NCI-H69 (cell line): Measurements from ENCODE around the gene QRFPR.
"Not testable (repeated sequence)": the region's sequence is repeated elsewhere in the genome, so short reads cannot be mapped to it uniquely, and the experiment has no call there.

ENCODE experiments used
- DNase-seq: peaks from one replicate; lab custom pipeline; 2025; lab: John Stamatoyannopoulos, UW

Gene QRFPR

GRCh38 chr4:121380776-121381462, at the start of gene QRFPR:
Gene QRFPR, minus strand, starts transcription at chr4:121381018. Its CDS starts 371 bp downstream, at chr4:121380647.
- DNase-seq, result peak; percentile 86

GRCh38 chr4:121428721-121429120, 47.9 kb upstream of the QRFPR start:
- no peak for DNase-seq

GRCh38 chr4:121421594-121421993, 40.8 kb upstream of the QRFPR start:
- DNase-seq, result peak; percentile 45

GRCh38 chr4:121411151-121411744, 30.4 kb upstream of the QRFPR start:
- peak; percentile 52 for DNase-seq

- not testable (repeated sequence) for DNase-seq
These were observed 27.7 kb upstream of the QRFPR start for GRCh38 chr4:121408567-121408966.

GRCh38 chr4:121400632-121401031, 19.8 kb upstream of the QRFPR start:
- DNase-seq, result peak; percentile 27

GRCh38 chr4:121397941-121398601, 17.3 kb upstream of the QRFPR start:
- peak; percentile 22 for DNase-seq

GRCh38 chr4:121397434-121397833, 16.6 kb upstream of the QRFPR start:
- DNase-seq, result no peak

- no peak for DNase-seq
These were observed 11.7 kb upstream of the QRFPR start for GRCh38 chr4:121392426-121393086.

GRCh38 chr4:121390335-121390734, 9.5 kb upstream of the QRFPR start:
- peak; percentile 82 for DNase-seq

- peak; percentile 15 for DNase-seq
These were observed 1.5 kb downstream of the QRFPR start for GRCh38 chr4:121379276-121379675.

- peak; percentile 12 for DNase-seq
These were observed 3.7 kb downstream of the QRFPR start for GRCh38 chr4:121377076-121377475.

- no peak for DNase-seq
These were observed 4.3 kb downstream of the QRFPR start for GRCh38 chr4:121376556-121376955.

- no peak for DNase-seq
These were observed 4.7 kb downstream of the QRFPR start for GRCh38 chr4:121376097-121376496.

GRCh38 chr4:121375262-121375661, 5.6 kb downstream of the QRFPR start:
- DNase-seq, result no peak

GRCh38 chr4:121373841-121374240, 7.0 kb downstream of the QRFPR start:
- no peak for DNase-seq

- peak; percentile 35 for DNase-seq
These were observed 10.0 kb downstream of the QRFPR start for GRCh38 chr4:121370729-121371325.

GRCh38 chr4:121360495-121360894, 20.3 kb downstream of the QRFPR start:
- no peak for DNase-seq

- no peak for DNase-seq
These were observed 22.3 kb downstream of the QRFPR start for GRCh38 chr4:121358473-121358872.

- no peak for DNase-seq
These were observed 27.6 kb downstream of the QRFPR start for GRCh38 chr4:121353213-121353612.

- peak; percentile 82 for DNase-seq
These were observed 36.7 kb downstream of the QRFPR start for GRCh38 chr4:121344098-121344497.

- no peak for DNase-seq
These were observed 40.6 kb downstream of the QRFPR start for GRCh38 chr4:121340247-121340646.
